ENCODE data around the gene SASS6.
"Not testable (repeated sequence)": the region's sequence is repeated elsewhere in the genome, so short reads cannot be mapped to it uniquely, and the experiment has no call there.

The SASS6 gene

DNA sequence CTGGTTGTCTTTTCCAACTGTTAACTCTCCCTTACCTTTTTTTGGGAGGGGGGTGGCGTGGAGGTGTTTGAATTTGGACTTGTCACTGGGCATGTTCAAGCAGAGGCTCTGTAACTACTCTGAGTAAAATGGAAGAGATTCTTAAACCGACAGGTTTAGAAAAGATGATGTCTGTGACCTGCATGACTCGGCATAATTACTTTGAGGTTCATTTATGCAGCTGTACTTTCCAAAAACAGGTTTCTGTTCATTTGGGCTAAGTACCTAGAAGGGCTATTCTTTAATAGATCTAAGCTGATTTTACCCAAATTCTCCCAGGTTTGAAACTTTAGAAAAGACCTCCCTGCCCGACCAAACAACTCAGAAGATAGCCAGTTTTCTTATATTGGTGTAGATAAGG lies 82.6 kb downstream of the SASS6 start:
- Histone ChIP-seq H3K9me3 (ENCODE audit: insufficient read depth, low read depth, low read length) (no peaks in the 10 kb centered on the region), H3K9ac (ENCODE audit: low read depth, low read length, poor library complexity, severe bottlenecking) (peak overlapping the region; percentile 17), H3K9me2 (replicated peaks; ENCODE audit: low read depth, low read length) (no peaks in the 10 kb centered on the region), H3K4me1 (ENCODE audit: insufficient read depth, low read length, poor library complexity, severe bottlenecking) (peaks cover 31% of the 10 kb centered on the region), H4K20me1 (ENCODE audit: insufficient read depth, low read length, poor library complexity, severe bottlenecking) (peaks cover 79% of the 10 kb centered on the region), H3K4me2 (ENCODE audit: low read depth, low read length, poor library complexity, severe bottlenecking) (peak overlapping the region; percentile 35), H3K27me3 (ENCODE audit: insufficient read depth, low read length, poor library complexity, severe bottlenecking) (no peaks in the 10 kb centered on the region), H3K36me3 (ENCODE audit: insufficient read depth, low read length) (peaks cover 28% of the 10 kb centered on the region; the same call in 1 of the 2 replicates), H3F3A (ENCODE audit: low read depth) (no peaks in the 10 kb centered on the region), H3K4me3 (ENCODE audit: low read length, poor library complexity, severe bottlenecking) (no peak overlapping the region), H3K79me2 (ENCODE audit: insufficient read depth, low read length) (peaks cover 98% of the 10 kb centered on the region), H2AFZ (ENCODE audit: low read length) (no peak overlapping the region)
- TF ChIP-seq CTCF (conservative IDR thresholded peaks at IDR 0.05; ENCODE audit: low read length) (no peak), EZH2phosphoT487 (IDR thresholded peaks at IDR 0.05; ENCODE audit: borderline replicate concordance) (no peak)

DNA sequence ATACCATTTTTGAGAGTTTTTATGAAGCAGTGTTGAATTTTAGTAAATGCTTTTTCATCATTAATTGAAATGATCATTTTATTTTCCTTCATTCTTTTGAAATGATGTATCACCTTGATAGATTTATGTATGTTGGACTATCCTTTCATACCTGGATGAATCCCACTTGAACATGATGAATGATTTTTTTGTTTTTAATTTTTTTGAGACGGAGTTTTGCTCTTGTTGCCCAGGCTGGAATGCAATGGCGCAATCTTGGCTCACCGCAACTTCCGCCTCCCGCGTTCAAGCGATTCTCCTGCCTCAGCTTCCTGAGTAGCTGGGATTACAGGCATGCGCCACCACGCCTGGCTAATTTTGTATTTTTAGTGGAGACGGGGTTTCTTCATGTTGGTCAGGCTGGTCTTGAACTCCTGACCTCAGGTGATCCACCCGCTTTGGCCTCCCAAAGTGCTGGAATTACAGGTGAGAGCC lies 85.5 kb downstream of the SASS6 start:
- peaks cover 44% of the 10 kb centered on the region for H3K4me1 ChIP-seq (ENCODE audit: insufficient read depth, low read length, poor library complexity, severe bottlenecking)
- H3K27me3 ChIP-seq (ENCODE audit: insufficient read depth, low read length, poor library complexity, severe bottlenecking); H3K9me2 ChIP-seq (replicated peaks; ENCODE audit: low read depth, low read length); H2AFZ ChIP-seq (ENCODE audit: low read length); H3K9ac ChIP-seq (ENCODE audit: low read depth, low read length, poor library complexity, severe bottlenecking); H3F3A ChIP-seq (ENCODE audit: low read depth); H3K9me3 ChIP-seq (ENCODE audit: insufficient read depth, low read depth, low read length): not testable (repeated sequence)
- H3K4me3 ChIP-seq (ENCODE audit: low read length, poor library complexity, severe bottlenecking) = peak overlapping the region; percentile 11
- peaks cover 100% of the 10 kb centered on the region for H3K79me2 ChIP-seq (ENCODE audit: insufficient read depth, low read length)
- peak overlapping the region; percentile 49 for H3K4me2 ChIP-seq (ENCODE audit: low read depth, low read length, poor library complexity, severe bottlenecking)
- H4K20me1 ChIP-seq (ENCODE audit: insufficient read depth, low read length, poor library complexity, severe bottlenecking) = peaks cover 85% of the 10 kb centered on the region
- H3K36me3 ChIP-seq (ENCODE audit: insufficient read depth, low read length) = peaks cover 17% of the 10 kb centered on the region; the same call in 1 of the 2 replicates

DNA sequence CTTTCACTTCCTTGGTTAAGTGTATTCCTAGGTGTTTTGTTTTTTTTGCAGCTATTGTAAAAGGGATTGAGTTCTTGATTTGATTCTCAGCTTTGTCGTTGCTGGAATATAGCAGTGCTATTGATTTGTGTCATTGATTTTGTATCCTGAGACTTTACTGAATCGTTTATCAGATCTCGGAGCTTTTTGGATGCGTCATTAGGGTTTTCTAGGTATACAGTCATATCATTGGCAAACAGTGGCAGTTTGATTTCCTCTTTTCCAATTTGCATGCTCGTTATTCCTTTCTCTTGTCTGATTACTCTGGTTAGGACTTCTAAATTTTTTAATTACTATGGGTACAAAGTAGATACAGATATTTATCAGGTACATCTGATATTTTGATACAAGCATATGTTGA lies 87.5 kb downstream of the SASS6 start:
- Histone ChIP-seq H3K9me3 (ENCODE audit: insufficient read depth, low read depth, low read length) (no peaks in the 10 kb centered on the region), H3K27me3 (ENCODE audit: insufficient read depth, low read length, poor library complexity, severe bottlenecking) (no peaks in the 10 kb centered on the region), H3F3A (ENCODE audit: low read depth) (no peaks in the 10 kb centered on the region), H3K79me2 (ENCODE audit: insufficient read depth, low read length) (peaks cover 100% of the 10 kb centered on the region), H3K4me2 (ENCODE audit: low read depth, low read length, poor library complexity, severe bottlenecking) (peak overlapping the region; percentile 4), H2AFZ (ENCODE audit: low read length) (no peak overlapping the region), H3K9me2 (replicated peaks; ENCODE audit: low read depth, low read length) (no peaks in the 10 kb centered on the region), H4K20me1 (ENCODE audit: insufficient read depth, low read length, poor library complexity, severe bottlenecking) (peaks cover 90% of the 10 kb centered on the region), H3K4me1 (ENCODE audit: insufficient read depth, low read length, poor library complexity, severe bottlenecking) (peaks cover 60% of the 10 kb centered on the region), H3K36me3 (ENCODE audit: insufficient read depth, low read length) (peaks cover 2% of the 10 kb centered on the region; the same call in 1 of the 2 replicates), H3K4me3 (ENCODE audit: low read length, poor library complexity, severe bottlenecking) (no peak overlapping the region), H3K9ac (ENCODE audit: low read depth, low read length, poor library complexity, severe bottlenecking) (no peak overlapping the region)
- TF ChIP-seq EZH2phosphoT487 (IDR thresholded peaks at IDR 0.05; ENCODE audit: borderline replicate concordance) = no peak
- TF ChIP-seq CTCF (conservative IDR thresholded peaks at IDR 0.05; ENCODE audit: low read length) = no peak

GRCh38 chr1:100039591-100039990 lies 93.1 kb downstream of the SASS6 start:
- H3K9ac ChIP-seq (ENCODE audit: low read depth, low read length, poor library complexity, severe bottlenecking) = peak overlapping the region; percentile 97
- H2AFZ ChIP-seq (ENCODE audit: low read length) = no peak overlapping the region
- TF ChIP-seq EZH2phosphoT487 (IDR thresholded peaks at IDR 0.05; ENCODE audit: borderline replicate concordance) = no peak
- no peak for TF ChIP-seq CTCF (conservative IDR thresholded peaks at IDR 0.05; ENCODE audit: low read length)
- peaks cover 58% of the 10 kb centered on the region for H3K4me1 ChIP-seq (ENCODE audit: insufficient read depth, low read length, poor library complexity, severe bottlenecking)
- H3K9me3 ChIP-seq (ENCODE audit: insufficient read depth, low read depth, low read length) = no peaks in the 10 kb centered on the region
- H3K36me3 ChIP-seq (ENCODE audit: insufficient read depth, low read length) = no peaks in the 10 kb centered on the region
- peak overlapping the region; percentile 100 for H3K4me3 ChIP-seq (ENCODE audit: low read length, poor library complexity, severe bottlenecking)
- peaks cover 89% of the 10 kb centered on the region for H3K79me2 ChIP-seq (ENCODE audit: insufficient read depth, low read length)
- no peaks in the 10 kb centered on the region for H3K27me3 ChIP-seq (ENCODE audit: insufficient read depth, low read length, poor library complexity, severe bottlenecking)
- H3F3A ChIP-seq (ENCODE audit: low read depth) = 0 out of 2 replicates have a peak, but pooled peaks cover 4% of the 10 kb centered on the region
- H3K4me2 ChIP-seq (ENCODE audit: low read depth, low read length, poor library complexity, severe bottlenecking) = peak overlapping the region; percentile 83
- H3K9me2 ChIP-seq (replicated peaks; ENCODE audit: low read depth, low read length) = no peaks in the 10 kb centered on the region
- H4K20me1 ChIP-seq (ENCODE audit: insufficient read depth, low read length, poor library complexity, severe bottlenecking) = peaks cover 53% of the 10 kb centered on the region
